Caco-2 (cell line): ENCODE results near the gene VAT1L. TPM values are rescaled to one million over a fixed set of nuclear protein-coding genes. Genes with fewer than 3 reads are reported as not detected.

Source experiments
- BruUV-seq: library from RNA; stranded (reverse); fragments of 400-500 nt; replicated peaks from 2 replicates; lab custom pipeline; 2021; lab: Mats Ljungman, UMichigan
- CTCF ChIA-PET: fragments of 300-600 bp; sonication (Branson Sonifier 250); formaldehyde crosslinking; loops from one replicate; lab custom pipeline; 2022; ENCODE audit warnings: antibody characterized with exemption; lab: Charles Lee
- POLR2A ChIA-PET: fragments of 300-600 bp; sonication (Branson Sonifier 250); formaldehyde crosslinking; loops from one replicate; lab custom pipeline; 2022; ENCODE audit warnings: antibody characterized with exemption; lab: Charles Lee
- DNase-seq, 2 experiments: peaks; one replicate each; pipeline versions ENCODE4 v3.0.0 to v3.0.0-alpha.2; 2020 to 2022
- H3K27me3 ChIP-seq: replicated peaks from 2 replicates; pipeline ENCODE4 v1.6.0; 2011; ENCODE audit warnings: low read length; ENCODE audit not compliant: control insufficient read depth, insufficient read depth
- H3K36me3 ChIP-seq: 2 replicates; pipeline ENCODE4 v1.5.1; 2011; ENCODE audit warnings: low read length; ENCODE audit not compliant: control insufficient read depth, insufficient read depth
- H3K4me1 ChIP-seq: fragments of 250-450 bp; sonication (Bioruptor Pico); 2 replicates; pipeline ENCODE4 v1.5.1; 2020; ENCODE audit warnings: mild to moderate bottlenecking
- H3K4me3 ChIP-seq: 2 replicates; pipeline ENCODE4 v1.5.1; 2011; ENCODE audit warnings: low read depth, mild to moderate bottlenecking, control low read depth, low read length
- H3K9me3 ChIP-seq: fragments of 250-450 bp; sonication (Bioruptor Pico); 2 replicates; pipeline ENCODE4 v1.5.1; 2020; ENCODE audit warnings: mild to moderate bottlenecking, moderate library complexity
- H3K27ac Mint-ChIP-seq: one replicate; pipeline ENCODE4 v1.8.0; 2022; ENCODE audit warnings: mixed read lengths; ENCODE audit not compliant: unreplicated experiment
- H3K27me3 Mint-ChIP-seq: one replicate; pipeline ENCODE4 v1.8.0; 2022; ENCODE audit warnings: mixed read lengths; ENCODE audit not compliant: insufficient read depth, unreplicated experiment
- H3K36me3 Mint-ChIP-seq: one replicate; pipeline ENCODE4 v1.8.0; 2022; ENCODE audit warnings: mild to moderate bottlenecking, mixed read lengths; ENCODE audit not compliant: insufficient read depth, unreplicated experiment
- H3K4me1 Mint-ChIP-seq: one replicate; pipeline ENCODE4 v1.8.0; 2022; ENCODE audit warnings: low read depth, mixed read lengths; ENCODE audit not compliant: unreplicated experiment
- H3K4me3 Mint-ChIP-seq: one replicate; pipeline ENCODE4 v1.8.0; 2022; ENCODE audit warnings: mild to moderate bottlenecking, moderate library complexity, mixed read lengths; ENCODE audit not compliant: unreplicated experiment
- H3K9me3 Mint-ChIP-seq: one replicate; pipeline ENCODE4 v1.8.0; 2022; ENCODE audit warnings: mixed read lengths; ENCODE audit not compliant: unreplicated experiment
- CTCF ChIP-seq, 2 experiments: fragments of 200-600 bp in 1 of 2; IDR thresholded peaks; 1 replicate in 1 of 2; 2 replicates in 1 of 2; pipeline versions ENCODE4 v1.5.1 to v1.8.0; 2011 to 2022; ENCODE audit warnings: antibody characterized with exemption in 1 of 2, control low read depth in 1 of 2, inconsistent platforms in 1 of 2, low read depth in 1 of 2, low read length in 1 of 2, mild to moderate bottlenecking in 1 of 2, moderate library complexity in 1 of 2; ENCODE audit not compliant: insufficient read depth in 1 of 2, severe bottlenecking in 1 of 2, unreplicated experiment in 1 of 2
- intact Hi-C: fragments of 100-400 bp; cut with micrococcal nuclease; formaldehyde crosslinking; loops from one replicate; pipeline ENCODE4 v1.10.0; 2022; ENCODE audit not compliant: unreplicated experiment
- total RNA-seq: library from RNA; stranded (reverse); gene quantifications from 2 replicates; pipeline ENCODE4 v1.2.3, GENCODE V29; 2022

Gene VAT1L
- total RNA-seq, 1 experiment from 2014 or later = not detected

GRCh38 chr16:77787452-77787851 lies 912 bp upstream of the VAT1L start:
- peaks cover 3% of the 10 kb centered on the region for H3K27me3 ChIP-seq
- no peak overlapping the region for H3K4me3 Mint-ChIP-seq

GRCh38 chr16:77789085-77790008 lies 983 bp downstream of the VAT1L start:
- H3K9me3 ChIP-seq = no peaks in the 10 kb centered on the region
- H3K27me3 Mint-ChIP-seq = peaks cover 43% of the 10 kb centered on the region
- no peaks in the 10 kb centered on the region for H3K36me3 ChIP-seq
- no TSS peak for BruUV-seq
- CTCF ChIA-PET = no interaction called here
- intact Hi-C loops = no loop called here
- TF ChIP-seq CTCF (IDR thresholded peaks at IDR 0.05; ENCODE audit: insufficient read depth in 1 of 2, low read depth in 1 of 2, low read length in 1 of 2, severe bottlenecking in 1 of 2, unreplicated experiment in 1 of 2) = no peak
- POLR2A ChIA-PET = interaction anchor here (0.6 kb wide), 1 partner anchor 75 kb away, joined by 3 read pairs; no protein-coding TSS in a partner anchor
- H3K4me1 ChIP-seq = 0 out of 2 replicates have a peak, but pooled peaks cover 3% of the 10 kb centered on the region
- no peak overlapping the region for H3K27ac Mint-ChIP-seq
- no peaks in the 10 kb centered on the region for H3K4me1 Mint-ChIP-seq
- H3K4me3 ChIP-seq = no peak overlapping the region; the same call in 1 of the 2 replicates
- H3K9me3 Mint-ChIP-seq = no peaks in the 10 kb centered on the region
- no peak overlapping the region for H3K4me3 Mint-ChIP-seq
- DNase-seq = no peak
- peaks cover 3% of the 10 kb centered on the region for H3K27me3 ChIP-seq
- peaks cover 6% of the 10 kb centered on the region for H3K36me3 Mint-ChIP-seq

More at GRCh38 chr16:77787452-77787851, 912 bp upstream of the VAT1L start:
- no TSS peak for BruUV-seq
- ChIA-PET CTCF (no interaction called here), POLR2A (no interaction called here)
- no peak for TF ChIP-seq CTCF (IDR thresholded peaks at IDR 0.05; ENCODE audit: insufficient read depth in 1 of 2, low read depth in 1 of 2, low read length in 1 of 2, severe bottlenecking in 1 of 2, unreplicated experiment in 1 of 2)
- Histone ChIP-seq H3K4me3 (no peak overlapping the region), H3K36me3 (no peaks in the 10 kb centered on the region), H3K9me3 (no peaks in the 10 kb centered on the region), H3K4me1 (0 out of 2 replicates have a peak, but pooled peaks cover 3% of the 10 kb centered on the region)
- Mint-ChIP-seq H3K36me3 (peaks cover 6% of the 10 kb centered on the region), H3K9me3 (no peaks in the 10 kb centered on the region), H3K4me1 (no peaks in the 10 kb centered on the region), H3K27me3 (peaks cover 42% of the 10 kb centered on the region), H3K27ac (no peak overlapping the region)
- DNase-seq = no peak
- intact Hi-C loops = no loop called here

GRCh38 chr16:77790009-77790372 lies 1.6 kb downstream of the VAT1L start:
- peaks cover 43% of the 10 kb centered on the region for H3K27me3 Mint-ChIP-seq
- ChIA-PET CTCF (no interaction called here), POLR2A (interaction anchor here (0.6 kb wide), 1 partner anchor 74 kb away, joined by 3 read pairs; no protein-coding TSS in a partner anchor)
- H3K27ac Mint-ChIP-seq = no peak overlapping the region
- TF ChIP-seq CTCF (IDR thresholded peaks at IDR 0.05; ENCODE audit: insufficient read depth in 1 of 2, low read depth in 1 of 2, low read length in 1 of 2, severe bottlenecking in 1 of 2, unreplicated experiment in 1 of 2) = no peak
- BruUV-seq = no TSS peak
- H3K4me3 Mint-ChIP-seq = no peak overlapping the region
- Histone ChIP-seq H3K4me3 (no peak overlapping the region), H3K4me1 (0 out of 2 replicates have a peak, but pooled peaks cover 3% of the 10 kb centered on the region), H3K36me3 (no peaks in the 10 kb centered on the region), H3K9me3 (no peaks in the 10 kb centered on the region), H3K27me3 (peaks cover 3% of the 10 kb centered on the region)
- DNase-seq = no peak
- H3K9me3 Mint-ChIP-seq = no peaks in the 10 kb centered on the region
- H3K36me3 Mint-ChIP-seq = peaks cover 6% of the 10 kb centered on the region
- intact Hi-C loops = no loop called here
- H3K4me1 Mint-ChIP-seq = no peaks in the 10 kb centered on the region
